Endodermal cell (in vitro differentiated cells): ENCODE measurements around the gene DYRK2. TPM values are rescaled to one million over a fixed set of nuclear protein-coding genes. Genes with fewer than 3 reads are reported as not detected.

Experiments used
- DNase-seq: peaks from one replicate; pipeline ENCODE4 v3.0.0-alpha.2; 2017
- H3K27ac ChIP-seq: 2 replicates; pipeline ENCODE4 v1.5.1; 2013; ENCODE audit warnings: mild to moderate bottlenecking, low read depth, low read length, moderate library complexity
- H3K27me3 ChIP-seq: 2 replicates; pipeline ENCODE4 v1.6.1; 2013; ENCODE audit warnings: mild to moderate bottlenecking, low read length, moderate library complexity; ENCODE audit not compliant: insufficient read depth, control insufficient read depth, poor library complexity, severe bottlenecking
- H3K36me3 ChIP-seq: 2 replicates; pipeline ENCODE4 v1.7.0; 2013; ENCODE audit warnings: mild to moderate bottlenecking, low read length, moderate library complexity; ENCODE audit not compliant: control insufficient read depth, insufficient read depth
- H3K4me1 ChIP-seq: one replicate; pipeline ENCODE4 v1.7.0; 2013; ENCODE audit warnings: low read length; ENCODE audit not compliant: control insufficient read depth, insufficient read depth
- H3K4me3 ChIP-seq: 2 replicates; pipeline ENCODE4 v1.5.1; 2013; ENCODE audit warnings: mild to moderate bottlenecking, low read length, moderate library complexity
- H3K9ac ChIP-seq: 2 replicates; pipeline ENCODE4 v1.6.1; 2013; ENCODE audit warnings: mild to moderate bottlenecking, low read length, moderate library complexity; ENCODE audit not compliant: poor library complexity, severe bottlenecking; ENCODE audit errors: extremely low read depth
- H3K9me3 ChIP-seq: 2 replicates; pipeline ENCODE4 v1.6.1; 2013; ENCODE audit warnings: mild to moderate bottlenecking, low read length, moderate library complexity; ENCODE audit not compliant: control insufficient read depth
- H3K27ac Mint-ChIP-seq: 2 replicates; pipeline ENCODE4 v1.8.0; 2020; ENCODE audit warnings: mixed read lengths
- H3K27me3 Mint-ChIP-seq: 2 replicates; pipeline ENCODE4 v1.8.0; 2021; ENCODE audit warnings: mild to moderate bottlenecking, mixed read lengths; ENCODE audit not compliant: insufficient read depth
- H3K36me3 Mint-ChIP-seq: 2 replicates; pipeline ENCODE4 v1.8.0; 2020; ENCODE audit warnings: low read depth, mixed read lengths
- H3K4me1 Mint-ChIP-seq: 2 replicates; pipeline ENCODE4 v1.8.0; 2020; ENCODE audit warnings: mixed read lengths
- H3K4me3 Mint-ChIP-seq: 2 replicates; pipeline ENCODE4 v1.8.0; 2020; ENCODE audit warnings: mild to moderate bottlenecking, moderate library complexity, mixed read lengths
- H3K9me3 Mint-ChIP-seq: 2 replicates; pipeline ENCODE4 v1.8.0; 2020; ENCODE audit warnings: mild to moderate bottlenecking, mixed read lengths
- CTCF ChIP-seq: fragments of 200-600 bp; sonication (generic); conservative IDR thresholded peaks from 2 replicates; pipeline ENCODE4 v1.5.0; 2021; ENCODE audit warnings: antibody characterized with exemption, mild to moderate bottlenecking
- WGBS, 2 experiments: methylation state at CpG; one replicate each; pipeline versions ENCODE4 v1.1.5 to v1.1.7; 2013; ENCODE audit warnings: missing lambda C conversion rate in 2 of 2, mixed read lengths in 1 of 2; ENCODE audit not compliant: insufficient coverage in 1 of 2, insufficient read length in 1 of 2; 5-methylcytosine and 5-hydroxymethylcytosine counted together
- total RNA-seq, 2 donors: library from RNA; stranded (reverse); fragmentation: NEBNext Ultra II Directional in 1 of 2; extraction: Animal tissue kit (Norgen Biotek cat#: 25700) in 1 of 2; gene quantifications; 2 replicates in 1 of 2; 3 replicates in 1 of 2; pipeline ENCODE4 v1.2.1, GENCODE V29; 2021

Gene DYRK2
- total RNA-seq, 2 donors from 2014 or later: 29.5 to 33.2 TPM

- no peak overlapping the region for H3K4me3 Mint-ChIP-seq
- peaks cover 7% of the 10 kb centered on the region for H3K9me3 ChIP-seq
- no peak for TF ChIP-seq CTCF
- H3K4me1 ChIP-seq: no peaks in the 10 kb centered on the region
- H3K4me1 Mint-ChIP-seq: no peaks in the 10 kb centered on the region
- H3K9me3 Mint-ChIP-seq: peaks cover 8% of the 10 kb centered on the region
- no peaks in the 10 kb centered on the region for H3K36me3 Mint-ChIP-seq
- no peak overlapping the region for H3K9ac ChIP-seq
- no peaks in the 10 kb centered on the region for H3K27me3 Mint-ChIP-seq
- 83 to 94% methylated on average over 2 to 4 of the region's 4 CpGs for WGBS, 2 experiments
- H3K27me3 ChIP-seq: no peaks in the 10 kb centered on the region
- H3K36me3 ChIP-seq: no peaks in the 10 kb centered on the region
- H3K27ac ChIP-seq: no peak overlapping the region
- no peak overlapping the region for H3K4me3 ChIP-seq
- no peak overlapping the region for H3K27ac Mint-ChIP-seq
- no peak for DNase-seq
These were observed 39.2 kb upstream of the DYRK2 start for GRCh38 chr12:67609226-67609870.

DNA sequence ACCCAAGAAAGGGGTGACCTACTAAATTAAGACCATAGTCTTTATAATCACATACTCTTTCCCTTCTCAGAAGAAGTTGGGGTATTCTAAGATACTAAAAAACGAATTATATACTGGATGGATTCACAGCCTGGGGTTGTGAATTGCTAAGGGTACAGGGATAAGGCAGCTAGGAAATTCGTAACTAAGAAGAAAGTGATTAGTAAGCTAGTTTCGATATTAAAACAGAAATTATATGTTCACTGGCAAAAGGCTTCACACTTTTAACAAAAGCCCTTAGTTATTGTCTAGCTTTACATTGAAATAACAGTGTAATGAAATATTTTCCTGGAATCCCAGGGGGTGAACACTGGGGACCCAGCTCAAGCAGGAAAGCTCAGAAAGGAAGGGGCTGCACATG is 35.5 kb upstream of the DYRK2 start:
- WGBS, 2 experiments: 75% methylated on average over 2 of the region's 3 CpGs; no CpG with 5 or more reads in 1 of the 2 experiments
- H3K4me1 Mint-ChIP-seq: no peaks in the 10 kb centered on the region
- H3K9ac ChIP-seq: no peak overlapping the region
- peaks cover 7% of the 10 kb centered on the region for H3K9me3 ChIP-seq
- TF ChIP-seq CTCF: no peak
- no peak overlapping the region for H3K27ac ChIP-seq
- H3K4me3 Mint-ChIP-seq: no peak overlapping the region
- H3K4me1 ChIP-seq: peaks cover 3% of the 10 kb centered on the region
- H3K36me3 Mint-ChIP-seq: no peaks in the 10 kb centered on the region
- peaks cover 8% of the 10 kb centered on the region for H3K9me3 Mint-ChIP-seq
- no peak overlapping the region for H3K4me3 ChIP-seq
- H3K27me3 Mint-ChIP-seq: no peaks in the 10 kb centered on the region
- DNase-seq: no peak
- no peak overlapping the region for H3K27ac Mint-ChIP-seq
- no peaks in the 10 kb centered on the region for H3K27me3 ChIP-seq
- no peaks in the 10 kb centered on the region for H3K36me3 ChIP-seq

DNA sequence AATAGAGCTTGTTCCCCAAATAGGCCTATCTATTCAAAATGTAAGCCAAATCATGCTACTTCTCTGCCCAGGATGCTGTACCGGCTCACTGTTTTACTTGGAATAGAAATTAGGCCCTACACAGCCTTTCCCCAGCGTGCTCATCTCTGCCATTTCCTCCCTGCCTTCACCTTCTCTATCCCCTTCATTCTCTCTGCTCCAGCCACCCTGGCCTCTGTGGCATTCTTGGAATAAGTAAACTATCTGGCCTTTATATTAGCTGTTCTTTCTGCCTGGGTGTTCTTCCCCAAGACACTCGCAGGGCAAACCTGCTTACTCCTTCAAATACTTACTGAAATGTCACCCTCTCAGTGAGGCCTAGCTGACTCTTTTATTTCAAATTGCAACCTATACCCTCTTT is 30.9 kb upstream of the DYRK2 start:
- Histone ChIP-seq H3K9me3 (peaks cover 5% of the 10 kb centered on the region), H3K27me3 (no peaks in the 10 kb centered on the region), H3K4me1 (peaks cover 8% of the 10 kb centered on the region), H3K27ac (no peak overlapping the region), H3K36me3 (no peaks in the 10 kb centered on the region), H3K9ac (no peak overlapping the region), H3K4me3 (no peak overlapping the region)
- Mint-ChIP-seq H3K4me1 (peaks cover 10% of the 10 kb centered on the region), H3K4me3 (no peak overlapping the region), H3K9me3 (peaks cover under 1% of the 10 kb centered on the region), H3K27ac (no peak overlapping the region), H3K27me3 (no peaks in the 10 kb centered on the region), H3K36me3 (no peaks in the 10 kb centered on the region)
- no peak for DNase-seq
- WGBS, 2 experiments: 68 to 90% methylated on average over 2 to 3 of the region's 3 CpGs
- TF ChIP-seq CTCF: no peak
